Suprapubic skin (tissue), 3 donors: Measurements from ENCODE around the gene RUNDC3A.

Experiments
- CTCF ChIP-seq, 2 donors: fragments of 200-600 bp in 1 of 2; fragments of 450-650 bp in 1 of 2; sonication (generic) in 1 of 2; IDR thresholded peaks; one replicate each; pipeline ENCODE4 v1.5.1; 2016 to 2019; ENCODE audit warnings: antibody characterized with exemption in 2 of 2, mild to moderate bottlenecking in 1 of 2, moderate library complexity in 1 of 2
- POLR2AphosphoS5 ChIP-seq, 3 donors: sonication (generic); formaldehyde crosslinking; IDR thresholded peaks; one replicate each; pipeline ENCODE4 v1.6.1; 2017; ENCODE audit warnings: antibody characterized with exemption in 3 of 3

- TF ChIP-seq CTCF (IDR thresholded peaks at IDR 0.05) (no peak), POLR2AphosphoS5 (IDR thresholded peaks at IDR 0.05) (no peak)
Measured at GRCh38 chr17:44348234-44348987, 40.0 kb downstream of the RUNDC3A start.
